ENCODE measurements around the gene SLC22A14. TPM values are rescaled to one million over a fixed set of nuclear protein-coding genes. Genes with fewer than 3 reads are reported as not detected.

Gene SLC22A14
- total RNA-seq, 3 donors from 2014 or later (not counting 1 experiment from before 2014, with no cell fraction given): 0.20 TPM; not detected in 2

GRCh38 chr3:38314764-38315487 is 32.8 kb downstream of the SLC22A14 start:
- H3K27ac Mint-ChIP-seq: no peak overlapping the region
- peaks cover 6 to 8% of the 10 kb centered on the region in 2 donors for H3K27me3 Mint-ChIP-seq (ENCODE audit: low read depth in 2 of 2)
- no peak for ATAC-seq

GRCh38 chr3:38315488-38316230 is 33.6 kb downstream of the SLC22A14 start:
- no peaks in the 10 kb centered on the region for H3K36me3 ChIP-seq (ENCODE audit: control insufficient read depth, insufficient read depth, low read length)
- peaks cover 10% of the 10 kb centered on the region for H3K4me1 ChIP-seq (ENCODE audit: control insufficient read depth, insufficient read depth, low read length)
- Mint-ChIP-seq H3K36me3 (no peaks in the 10 kb centered on the region), H3K27ac (no peak overlapping the region), H3K4me1 (no peaks in the 10 kb centered on the region), H3K9me3 (no peaks in the 10 kb centered on the region), H3K27me3 (ENCODE audit: low read depth in 2 of 2) (peaks cover 6 to 8% of the 10 kb centered on the region in 2 donors), H3K4me3 (no peak overlapping the region)
- H3K27ac ChIP-seq (ENCODE audit: low read length): no peak overlapping the region
- no peaks in the 10 kb centered on the region for H3K27me3 ChIP-seq (ENCODE audit: control insufficient read depth, insufficient read depth, low read length)
- DNase-seq (no peak), ATAC-seq (no peak)
- intact Hi-C loops (cut with micrococcal nuclease): no loop called here
- no peaks in the 10 kb centered on the region for H3K9me3 ChIP-seq (ENCODE audit: control insufficient read depth, insufficient read depth, low read length)
- TF ChIP-seq CTCF (IDR thresholded peaks at IDR 0.05): no peak
- H3K4me3 ChIP-seq (ENCODE audit: low read length): no peak overlapping the region
- WGBS (ENCODE audit: insufficient coverage): 91% methylated on average over 10 of the region's 10 CpGs

More at GRCh38 chr3:38314764-38315487, 32.8 kb downstream of the SLC22A14 start:
- WGBS (ENCODE audit: insufficient coverage): 75% methylated on average over 5 of the region's 5 CpGs
- H3K36me3 Mint-ChIP-seq: no peaks in the 10 kb centered on the region
- no peak overlapping the region for H3K4me3 ChIP-seq (ENCODE audit: low read length)
- no peaks in the 10 kb centered on the region for H3K4me1 Mint-ChIP-seq
- no peaks in the 10 kb centered on the region for H3K9me3 Mint-ChIP-seq
- no peaks in the 10 kb centered on the region for H3K36me3 ChIP-seq (ENCODE audit: control insufficient read depth, insufficient read depth, low read length)
- peaks cover 10% of the 10 kb centered on the region for H3K4me1 ChIP-seq (ENCODE audit: control insufficient read depth, insufficient read depth, low read length)
- H3K4me3 Mint-ChIP-seq: no peak overlapping the region
- no peaks in the 10 kb centered on the region for H3K27me3 ChIP-seq (ENCODE audit: control insufficient read depth, insufficient read depth, low read length)
- no peak overlapping the region for H3K27ac ChIP-seq (ENCODE audit: low read length)
- no peak for DNase-seq
- intact Hi-C loops (cut with micrococcal nuclease): no loop called here
- no peaks in the 10 kb centered on the region for H3K9me3 ChIP-seq (ENCODE audit: control insufficient read depth, insufficient read depth, low read length)
- no peak for TF ChIP-seq CTCF (IDR thresholded peaks at IDR 0.05)

DNA sequence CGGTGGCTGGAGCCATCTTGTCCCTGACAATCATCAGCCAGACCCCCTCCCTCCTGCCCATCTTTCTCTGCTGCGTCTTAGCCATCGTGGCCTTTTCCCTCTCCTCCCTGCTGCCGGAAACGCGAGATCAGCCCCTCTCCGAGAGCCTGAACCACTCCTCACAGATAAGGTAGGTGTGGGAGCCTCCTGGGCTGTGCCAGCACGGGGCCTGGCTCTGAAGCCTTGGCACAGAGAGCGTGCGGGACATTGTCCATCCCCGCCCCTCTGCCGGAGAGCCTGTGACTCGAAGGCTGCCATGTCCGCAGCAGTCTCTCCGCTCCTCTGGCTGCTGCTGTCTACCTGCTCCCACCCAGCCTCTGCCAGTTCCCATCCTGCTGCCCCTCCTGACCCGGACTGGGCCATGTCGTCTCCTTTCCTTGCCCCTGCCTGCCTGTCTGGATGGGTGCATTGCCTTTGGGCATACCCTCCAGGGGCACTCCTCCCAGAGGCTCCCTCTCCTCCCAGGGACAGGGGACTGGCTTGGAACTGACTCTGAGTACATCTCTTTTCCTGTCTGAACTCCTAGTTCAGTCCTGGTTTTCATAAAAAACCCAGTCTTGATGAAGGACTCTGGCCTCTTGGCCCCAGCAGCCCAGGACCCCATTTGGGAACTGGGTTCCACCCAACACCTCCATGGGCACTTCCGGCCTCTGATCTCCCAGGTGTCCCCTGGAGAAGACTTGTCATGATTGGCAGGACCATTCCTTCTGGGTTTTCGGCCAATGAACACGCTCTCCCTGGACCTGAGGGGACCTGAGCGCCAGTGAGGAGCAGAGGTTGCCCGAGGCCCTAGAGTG is 34.5 kb downstream of the SLC22A14 start:
- WGBS (ENCODE audit: insufficient coverage): 87% methylated on average over 22 of the region's 22 CpGs
- Histone ChIP-seq H3K27me3 (ENCODE audit: control insufficient read depth, insufficient read depth, low read length) (no peaks in the 10 kb centered on the region), H3K36me3 (ENCODE audit: control insufficient read depth, insufficient read depth, low read length) (no peaks in the 10 kb centered on the region), H3K4me1 (ENCODE audit: control insufficient read depth, insufficient read depth, low read length) (peaks cover 6% of the 10 kb centered on the region), H3K27ac (ENCODE audit: low read length) (no peak overlapping the region), H3K4me3 (ENCODE audit: low read length) (no peak overlapping the region), H3K9me3 (ENCODE audit: control insufficient read depth, insufficient read depth, low read length) (no peaks in the 10 kb centered on the region)
- no peaks in the 10 kb centered on the region for H3K36me3 Mint-ChIP-seq
- peaks cover 6 to 8% of the 10 kb centered on the region in 2 donors for H3K27me3 Mint-ChIP-seq (ENCODE audit: low read depth in 2 of 2)
- ATAC-seq (no peak), DNase-seq (no peak)
- H3K9me3 Mint-ChIP-seq: no peaks in the 10 kb centered on the region
- no peak overlapping the region for H3K27ac Mint-ChIP-seq
- intact Hi-C loops (cut with micrococcal nuclease): no loop called here
- no peak for TF ChIP-seq CTCF (IDR thresholded peaks at IDR 0.05)
- H3K4me1 Mint-ChIP-seq: no peaks in the 10 kb centered on the region
- H3K4me3 Mint-ChIP-seq: no peak overlapping the region

Measured in natural killer cell (primary cell).